ENCODE data around the gene PLCH1. TPM values are rescaled to one million over a fixed set of nuclear protein-coding genes. Genes with fewer than 3 reads are reported as not detected.

PLCH1 gene
- total and polyA plus RNA-seq, 2 donors (not counting 1 experiment from before 2014, with no cell fraction given) = 0.27 TPM; not detected in 1

DNA sequence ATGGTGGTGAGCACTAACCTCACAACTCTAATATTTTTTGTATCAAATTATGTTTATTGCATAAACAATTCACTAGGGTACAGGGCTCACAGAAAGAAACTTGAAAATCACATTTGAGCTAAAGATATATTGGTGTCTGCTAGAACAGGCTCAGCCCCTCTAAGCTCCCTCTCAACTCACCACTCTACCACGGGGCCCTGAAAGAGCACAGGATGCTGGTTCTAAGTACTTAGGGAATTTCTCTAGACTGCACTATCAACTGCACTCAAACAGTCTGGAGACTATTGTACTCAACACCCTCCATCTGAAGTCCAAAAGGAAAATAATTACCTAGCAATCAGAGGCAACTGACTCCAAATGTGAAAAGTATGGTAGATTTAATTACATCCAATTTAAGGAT is 352.7 kb downstream of the PLCH1 start:
- no peak for TF ChIP-seq EZH2 (IDR thresholded peaks at IDR 0.05; ENCODE audit: borderline replicate concordance, insufficient read depth, low read depth, low read length, poor library complexity, severe bottlenecking)
- TF ChIP-seq, protein P1, sequence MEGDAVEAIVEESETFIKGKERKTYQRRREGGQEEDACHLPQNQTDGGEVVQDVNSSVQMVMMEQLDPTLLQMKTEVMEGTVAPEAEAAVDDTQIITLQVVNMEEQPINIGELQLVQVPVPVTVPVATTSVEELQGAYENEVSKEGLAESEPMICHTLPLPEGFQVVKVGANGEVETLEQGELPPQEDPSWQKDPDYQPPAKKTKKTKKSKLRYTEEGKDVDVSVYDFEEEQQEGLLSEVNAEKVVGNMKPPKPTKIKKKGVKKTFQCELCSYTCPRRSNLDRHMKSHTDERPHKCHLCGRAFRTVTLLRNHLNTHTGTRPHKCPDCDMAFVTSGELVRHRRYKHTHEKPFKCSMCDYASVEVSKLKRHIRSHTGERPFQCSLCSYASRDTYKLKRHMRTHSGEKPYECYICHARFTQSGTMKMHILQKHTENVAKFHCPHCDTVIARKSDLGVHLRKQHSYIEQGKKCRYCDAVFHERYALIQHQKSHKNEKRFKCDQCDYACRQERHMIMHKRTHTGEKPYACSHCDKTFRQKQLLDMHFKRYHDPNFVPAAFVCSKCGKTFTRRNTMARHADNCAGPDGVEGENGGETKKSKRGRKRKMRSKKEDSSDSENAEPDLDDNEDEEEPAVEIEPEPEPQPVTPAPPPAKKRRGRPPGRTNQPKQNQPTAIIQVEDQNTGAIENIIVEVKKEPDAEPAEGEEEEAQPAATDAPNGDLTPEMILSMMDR (IDR thresholded peaks at IDR 0.05) = no peak
- no CpG with 5 or more reads among the region's 1 CpG for WGBS (ENCODE audit: insufficient coverage)
- Histone ChIP-seq H3K4me2 (replicated peaks; ENCODE audit: low read depth, low read length, poor library complexity, severe bottlenecking) (no peak overlapping the region), H3K27me3 (replicated peaks in 1 of 4; ENCODE audit: control extremely low read depth in 1 of 4, control insufficient read depth in 3 of 4, insufficient read depth in 4 of 4, low read length in 3 of 4) (no peaks in the 10 kb centered on the region), H3K4me3 (ENCODE audit: control extremely low read depth in 1 of 5, extremely low read depth in 1 of 5, insufficient read depth in 1 of 5, low read depth in 2 of 5, low read length in 4 of 5) (no peak overlapping the region), H3K79me2 (ENCODE audit: control insufficient read depth, insufficient read depth, low read length) (no peaks in the 10 kb centered on the region), H4K20me1 (ENCODE audit: control insufficient read depth, insufficient read depth, low read length, poor library complexity, severe bottlenecking) (no peaks in the 10 kb centered on the region), H3K27ac (ENCODE audit: low read length in 2 of 2) (no peak overlapping the region), H2AFZ (ENCODE audit: insufficient read depth, low read depth, low read length, poor library complexity, severe bottlenecking) (no peak overlapping the region), H3K4me1 (ENCODE audit: control insufficient read depth in 2 of 2, insufficient read depth in 2 of 2, low read length in 2 of 2) (no peaks in the 10 kb centered on the region), H3K9me3 (ENCODE audit: control extremely low read depth in 1 of 3, control insufficient read depth in 2 of 3, insufficient read depth in 1 of 3, low read length in 2 of 3) (no peaks in the 10 kb centered on the region), H3K36me3 (replicated peaks in 1 of 2; ENCODE audit: control extremely low read depth in 1 of 2, control insufficient read depth in 1 of 2, extremely low read depth in 1 of 2, insufficient read depth in 2 of 2, low read length in 1 of 2) (no peaks in the 10 kb centered on the region), H3K9ac (ENCODE audit: low read length) (no peak overlapping the region)
- peaks cover 3% of the 10 kb centered on the region for H3K9me3 Mint-ChIP-seq (ENCODE audit: insufficient read depth)
- ChIA-PET CTCF (no interaction called here), POLR2A (no interaction called here)
- ATAC-seq (ENCODE audit: low read depth) (no peak), DNase-seq (no peak)
- H3K4me3 Mint-ChIP-seq = no peak overlapping the region
- H3K4me1 Mint-ChIP-seq = no peaks in the 10 kb centered on the region
- no peak overlapping the region for H3K27ac Mint-ChIP-seq
- intact Hi-C loops (cut with micrococcal nuclease) = no loop called here
- peaks cover 2% of the 10 kb centered on the region for H3K27me3 Mint-ChIP-seq

DNA sequence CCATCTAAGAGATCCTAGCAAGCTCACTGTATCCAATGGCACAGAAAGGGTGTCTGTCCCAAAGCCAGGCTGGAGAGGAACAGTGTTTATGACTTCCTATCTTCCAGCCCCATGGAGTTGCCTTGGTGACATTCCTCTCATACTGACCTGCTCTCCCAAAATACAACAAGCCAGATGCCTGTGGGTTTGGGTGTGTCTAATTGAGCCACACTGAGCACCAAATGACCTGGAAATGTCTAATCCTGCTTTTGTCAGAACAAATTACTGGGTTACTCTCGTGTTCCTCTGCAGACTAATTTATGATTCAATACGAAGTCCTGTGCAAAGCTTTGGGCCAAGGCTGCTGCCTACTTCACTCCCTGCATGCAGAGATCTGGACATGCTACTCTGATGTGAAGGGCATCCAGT is 353.3 kb downstream of the PLCH1 start:
- Histone ChIP-seq H3K36me3 (replicated peaks in 1 of 2; ENCODE audit: control extremely low read depth in 1 of 2, control insufficient read depth in 1 of 2, extremely low read depth in 1 of 2, insufficient read depth in 2 of 2, low read length in 1 of 2) (no peaks in the 10 kb centered on the region), H3K9me3 (ENCODE audit: control extremely low read depth in 1 of 3, control insufficient read depth in 2 of 3, insufficient read depth in 1 of 3, low read length in 2 of 3) (no peaks in the 10 kb centered on the region), H2AFZ (ENCODE audit: insufficient read depth, low read depth, low read length, poor library complexity, severe bottlenecking) (no peak overlapping the region), H3K9ac (ENCODE audit: low read length) (no peak overlapping the region), H4K20me1 (ENCODE audit: control insufficient read depth, insufficient read depth, low read length, poor library complexity, severe bottlenecking) (no peaks in the 10 kb centered on the region), H3K27ac (ENCODE audit: low read length in 2 of 2) (no peak overlapping the region), H3K27me3 (replicated peaks in 1 of 4; ENCODE audit: control extremely low read depth in 1 of 4, control insufficient read depth in 3 of 4, insufficient read depth in 4 of 4, low read length in 3 of 4) (no peaks in the 10 kb centered on the region), H3K4me3 (ENCODE audit: control extremely low read depth in 1 of 5, extremely low read depth in 1 of 5, insufficient read depth in 1 of 5, low read depth in 2 of 5, low read length in 4 of 5) (no peak overlapping the region), H3K4me1 (ENCODE audit: control insufficient read depth in 2 of 2, insufficient read depth in 2 of 2, low read length in 2 of 2) (no peaks in the 10 kb centered on the region), H3K4me2 (replicated peaks; ENCODE audit: low read depth, low read length, poor library complexity, severe bottlenecking) (no peak overlapping the region), H3K79me2 (ENCODE audit: control insufficient read depth, insufficient read depth, low read length) (no peaks in the 10 kb centered on the region)
- DNase-seq = no peak
- WGBS (ENCODE audit: insufficient coverage) = 100% methylated on average over 1 of the region's 2 CpGs
- TF ChIP-seq, protein P1 (IDR thresholded peaks at IDR 0.05) = no peak
- TF ChIP-seq EZH2 (IDR thresholded peaks at IDR 0.05; ENCODE audit: borderline replicate concordance, insufficient read depth, low read depth, low read length, poor library complexity, severe bottlenecking) = no peak
- H3K27me3 Mint-ChIP-seq = peaks cover 4% of the 10 kb centered on the region
- POLR2A ChIA-PET = no interaction called here
- H3K4me3 Mint-ChIP-seq = no peak overlapping the region
- CTCF ChIA-PET = no interaction called here
- H3K4me1 Mint-ChIP-seq = no peaks in the 10 kb centered on the region
- intact Hi-C loops (cut with micrococcal nuclease) = no loop called here
- peaks cover 3% of the 10 kb centered on the region for H3K9me3 Mint-ChIP-seq (ENCODE audit: insufficient read depth)
- ATAC-seq (ENCODE audit: low read depth) = no peak
- no peak overlapping the region for H3K27ac Mint-ChIP-seq

Data from B cell (primary cell).